ENCODE data around the gene YWHAQ. TPM values are rescaled to one million over a fixed set of nuclear protein-coding genes. Genes with fewer than 3 reads are reported as not detected.

The YWHAQ gene
- total RNA-seq, 6 experiments from 2014 or later: 70.4 to 105 (median 84.2) TPM

DNA sequence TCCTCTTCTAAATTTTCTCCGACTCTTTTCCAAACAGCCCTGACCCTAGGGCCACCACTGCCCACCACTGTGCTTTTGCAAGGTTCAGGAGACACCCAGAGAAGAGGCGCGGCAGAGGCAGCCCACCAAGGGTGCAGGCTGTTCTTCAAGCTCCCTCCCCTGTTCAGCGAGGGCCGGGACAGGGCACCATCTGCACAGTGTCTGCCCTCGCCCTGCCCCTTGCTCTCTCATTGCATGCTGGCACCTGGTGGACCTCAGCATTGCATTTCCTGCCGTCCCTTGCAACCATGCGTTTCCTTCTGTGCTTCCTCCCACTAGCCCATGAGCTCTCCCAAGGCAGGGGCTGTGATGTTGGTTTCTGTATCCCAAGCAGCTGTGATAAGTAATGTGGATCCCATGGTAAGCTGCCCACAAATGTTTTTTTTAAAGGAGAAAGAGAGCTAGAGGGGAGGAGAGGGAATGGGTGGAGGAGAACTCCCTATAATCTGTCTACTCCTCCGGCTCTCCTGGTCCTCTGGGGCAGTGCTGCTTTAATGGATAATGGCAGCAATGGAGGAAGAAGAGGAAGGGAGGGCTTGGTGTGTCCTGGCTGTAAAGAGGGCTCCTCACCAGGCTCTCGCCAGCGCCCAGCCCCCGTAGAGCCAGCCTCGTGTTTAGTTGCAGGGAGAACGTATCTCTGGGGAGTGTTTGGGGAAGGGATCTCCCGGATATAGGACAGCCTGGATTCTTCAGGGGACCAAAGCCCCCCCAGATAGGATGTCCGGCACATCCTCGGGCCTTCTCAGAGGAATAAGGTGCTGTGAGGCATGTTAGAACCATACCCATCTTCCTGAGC is 15.6 kb upstream of the YWHAQ start:
- DNase-seq (no peak), ATAC-seq (no peak)
- no peaks in the 10 kb centered on the region for H3K9me3 ChIP-seq
- H3K4me1 ChIP-seq: no peaks in the 10 kb centered on the region
- H3K36me3 ChIP-seq: no peaks in the 10 kb centered on the region
- intact Hi-C loops (cut with DNase I): no loop called here
- H3K27me3 ChIP-seq: no peaks in the 10 kb centered on the region
- 43% methylated on average over 3 of the region's 17 CpGs for WGBS (ENCODE audit: insufficient coverage, low coverage, low lambda C conversion rate, missing lambda C conversion rate)
- TF ChIP-seq, protein P1, sequence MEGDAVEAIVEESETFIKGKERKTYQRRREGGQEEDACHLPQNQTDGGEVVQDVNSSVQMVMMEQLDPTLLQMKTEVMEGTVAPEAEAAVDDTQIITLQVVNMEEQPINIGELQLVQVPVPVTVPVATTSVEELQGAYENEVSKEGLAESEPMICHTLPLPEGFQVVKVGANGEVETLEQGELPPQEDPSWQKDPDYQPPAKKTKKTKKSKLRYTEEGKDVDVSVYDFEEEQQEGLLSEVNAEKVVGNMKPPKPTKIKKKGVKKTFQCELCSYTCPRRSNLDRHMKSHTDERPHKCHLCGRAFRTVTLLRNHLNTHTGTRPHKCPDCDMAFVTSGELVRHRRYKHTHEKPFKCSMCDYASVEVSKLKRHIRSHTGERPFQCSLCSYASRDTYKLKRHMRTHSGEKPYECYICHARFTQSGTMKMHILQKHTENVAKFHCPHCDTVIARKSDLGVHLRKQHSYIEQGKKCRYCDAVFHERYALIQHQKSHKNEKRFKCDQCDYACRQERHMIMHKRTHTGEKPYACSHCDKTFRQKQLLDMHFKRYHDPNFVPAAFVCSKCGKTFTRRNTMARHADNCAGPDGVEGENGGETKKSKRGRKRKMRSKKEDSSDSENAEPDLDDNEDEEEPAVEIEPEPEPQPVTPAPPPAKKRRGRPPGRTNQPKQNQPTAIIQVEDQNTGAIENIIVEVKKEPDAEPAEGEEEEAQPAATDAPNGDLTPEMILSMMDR (IDR thresholded peaks at IDR 0.05): no peak
- TF ChIP-seq POLR2A (IDR thresholded peaks at IDR 0.05): no peak
- H3K27ac ChIP-seq: no peak overlapping the region
- no peak overlapping the region for H3K4me3 ChIP-seq

DNA sequence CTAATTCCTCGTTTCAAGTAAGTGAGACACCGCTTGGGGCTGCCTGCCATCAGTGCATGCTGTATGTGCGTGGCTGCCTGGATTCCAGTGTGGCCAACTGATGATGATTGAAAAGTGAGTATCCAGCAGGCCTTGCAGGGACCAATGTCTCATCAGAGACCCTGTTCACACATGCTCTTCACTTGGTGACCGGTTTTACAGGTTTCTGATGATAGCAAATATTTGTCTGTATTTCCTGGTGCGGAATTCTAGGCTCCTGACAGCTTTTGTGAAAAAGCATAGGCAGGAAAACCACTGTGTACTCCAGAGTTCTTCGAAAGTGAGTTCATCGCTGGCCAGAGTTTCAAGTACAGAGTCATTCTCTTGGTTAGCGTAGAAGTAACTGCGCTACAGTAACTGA is 13.8 kb upstream of the YWHAQ start:
- H3K4me3 ChIP-seq: no peak overlapping the region
- DNase-seq: no peak
- H3K27ac ChIP-seq: no peak overlapping the region
- H3K9me3 ChIP-seq: no peaks in the 10 kb centered on the region
- intact Hi-C loops (cut with DNase I): no loop called here
- no peaks in the 10 kb centered on the region for H3K4me1 ChIP-seq
- H3K27me3 ChIP-seq: no peaks in the 10 kb centered on the region
- no peaks in the 10 kb centered on the region for H3K36me3 ChIP-seq
- TF ChIP-seq, protein P1 (IDR thresholded peaks at IDR 0.05): no peak
- no peak for TF ChIP-seq POLR2A (IDR thresholded peaks at IDR 0.05)
- no peak for ATAC-seq
- WGBS (ENCODE audit: insufficient coverage, low coverage, low lambda C conversion rate, missing lambda C conversion rate): 79% methylated on average over 8 of the region's 9 CpGs

DNA sequence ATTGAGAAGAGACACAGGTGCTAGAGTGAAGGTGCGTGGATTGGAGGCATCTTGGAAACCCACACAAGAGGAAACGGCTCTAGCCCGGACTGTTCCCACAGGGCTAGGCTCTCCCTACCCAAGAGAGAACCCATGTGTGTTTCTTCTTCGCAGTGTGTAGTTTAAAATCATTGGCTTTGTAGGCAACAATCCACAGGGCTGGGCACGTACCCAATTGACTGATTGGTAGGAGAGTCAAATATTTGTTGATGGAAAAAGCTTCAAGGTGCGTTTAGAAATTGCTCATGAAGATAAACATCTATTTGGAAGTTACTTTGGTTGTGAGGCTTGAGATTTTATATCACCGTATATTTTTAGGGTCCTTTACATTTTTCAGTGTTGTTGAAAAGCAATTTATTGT is 13.2 kb upstream of the YWHAQ start:
- no peak for DNase-seq
- intact Hi-C loops (cut with DNase I): no loop called here
- Histone ChIP-seq H3K36me3 (no peaks in the 10 kb centered on the region), H3K27me3 (no peaks in the 10 kb centered on the region), H3K27ac (no peak overlapping the region), H3K9me3 (no peaks in the 10 kb centered on the region), H3K4me1 (no peaks in the 10 kb centered on the region), H3K4me3 (no peak overlapping the region)
- ATAC-seq: no peak
- WGBS (ENCODE audit: insufficient coverage, low coverage, low lambda C conversion rate, missing lambda C conversion rate): 55% methylated on average over 4 of the region's 7 CpGs
- no peak for TF ChIP-seq POLR2A (IDR thresholded peaks at IDR 0.05)
- TF ChIP-seq, protein P1 (IDR thresholded peaks at IDR 0.05): no peak

DNA sequence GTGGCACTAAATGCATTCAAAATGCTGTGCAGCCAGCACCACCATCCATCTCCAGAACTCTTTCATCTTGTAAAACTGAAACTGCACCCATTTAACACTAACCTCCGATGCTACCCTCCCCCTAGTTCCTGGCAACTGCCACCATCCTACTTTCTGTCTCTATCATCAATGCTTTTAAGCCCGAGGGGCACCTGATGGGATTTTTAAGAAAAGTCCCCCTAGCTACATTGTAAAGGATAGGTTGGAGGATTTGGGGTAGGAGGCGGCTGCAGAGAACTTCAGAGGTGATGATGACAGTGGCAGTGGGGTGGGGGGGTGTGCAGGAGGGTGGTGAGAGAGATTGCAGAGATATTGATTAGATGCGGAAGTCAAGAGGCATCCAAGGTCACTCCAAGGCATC is 10.8 kb upstream of the YWHAQ start:
- TF ChIP-seq POLR2A (IDR thresholded peaks at IDR 0.05): no peak
- TF ChIP-seq, protein P1 (IDR thresholded peaks at IDR 0.05): no peak
- Histone ChIP-seq H3K4me3 (no peak overlapping the region), H3K4me1 (no peaks in the 10 kb centered on the region), H3K36me3 (no peaks in the 10 kb centered on the region), H3K27me3 (no peaks in the 10 kb centered on the region), H3K27ac (no peak overlapping the region), H3K9me3 (no peaks in the 10 kb centered on the region)
- DNase-seq (no peak), ATAC-seq (no peak)
- 49% methylated on average over 4 of the region's 4 CpGs for WGBS (ENCODE audit: insufficient coverage, low coverage, low lambda C conversion rate, missing lambda C conversion rate)
- intact Hi-C loops (cut with DNase I): no loop called here
